HEK293T (cell line): ENCODE measurements around the gene CCDC169.

ENCODE experiments used
- CTCF ChIA-PET: fragments of 350-600 bp; formaldehyde crosslinking; extraction: SDS; loops from one replicate; lab custom pipeline; 2021; ENCODE audit warnings: antibody characterized with exemption, inconsistent platforms; lab: Yijun Ruan, JAX
- POLR2A ChIA-PET: fragments of 350-600 bp; formaldehyde crosslinking; extraction: SDS; loops from one replicate; lab custom pipeline; 2020; ENCODE audit warnings: antibody characterized with exemption, inconsistent platforms; lab: Yijun Ruan, JAX
- DNase-seq: peaks from one replicate; pipeline ENCODE4 v3.0.0; 2012; ENCODE audit warnings: mixed read lengths; ENCODE audit errors: extremely low spot score
- ARNT ChIP-seq: fragments of 450-650 bp; IDR thresholded peaks from 2 replicates; pipeline ENCODE4 v1.6.1; 2017; ENCODE audit warnings: mild to moderate bottlenecking
- BHLHE40 ChIP-seq: fragments of 450-650 bp; IDR thresholded peaks from 2 replicates; pipeline ENCODE4 v1.6.1; 2016; ENCODE audit warnings: mild to moderate bottlenecking, moderate library complexity, borderline replicate concordance
- CTBP1 ChIP-seq: fragments of 450-650 bp; IDR thresholded peaks from 2 replicates; pipeline ENCODE4 v1.6.1; 2016; ENCODE audit warnings: borderline replicate concordance
- ELF4 ChIP-seq: fragments of 450-650 bp; IDR thresholded peaks from 2 replicates; pipeline ENCODE4 v1.6.1; 2017; ENCODE audit warnings: antibody characterized with exemption
- FOXA1 ChIP-seq: fragments of 450-650 bp; IDR thresholded peaks from 2 replicates; pipeline ENCODE4 v1.6.1; 2016; ENCODE audit warnings: mild to moderate bottlenecking
- FOXK2 ChIP-seq: fragments of 450-650 bp; IDR thresholded peaks from 2 replicates; pipeline ENCODE4 v1.6.1; 2016; ENCODE audit warnings: mild to moderate bottlenecking
- FOXM1 ChIP-seq: fragments of 450-650 bp; IDR thresholded peaks from 2 replicates; pipeline ENCODE4 v1.6.1; 2017; ENCODE audit warnings: mild to moderate bottlenecking, borderline replicate concordance
- HDGF ChIP-seq: fragments of 450-650 bp; IDR thresholded peaks from 2 replicates; pipeline ENCODE4 v1.6.1; 2017; ENCODE audit warnings: antibody characterized with exemption, borderline replicate concordance
- L3MBTL2 ChIP-seq: fragments of 450-650 bp; conservative IDR thresholded peaks from 2 replicates; pipeline ENCODE4 v1.6.1; 2016; ENCODE audit warnings: mild to moderate bottlenecking
- LEF1 ChIP-seq: fragments of 450-650 bp; IDR thresholded peaks from 2 replicates; pipeline ENCODE4 v1.6.1; 2017; ENCODE audit warnings: mild to moderate bottlenecking, borderline replicate concordance
- NFRKB ChIP-seq: fragments of 450-650 bp; IDR thresholded peaks from 2 replicates; pipeline ENCODE4 v1.6.1; 2016; ENCODE audit warnings: mild to moderate bottlenecking, moderate library complexity
- PKNOX1 ChIP-seq: fragments of 450-650 bp; IDR thresholded peaks from 2 replicates; pipeline ENCODE4 v1.6.1; 2016
- SP1 ChIP-seq: fragments of 450-650 bp; IDR thresholded peaks from 2 replicates; pipeline ENCODE4 v1.6.1; 2017
- SUZ12 ChIP-seq: fragments of 450-650 bp; IDR thresholded peaks from 2 replicates; pipeline ENCODE4 v1.6.1; 2016; ENCODE audit warnings: mild to moderate bottlenecking
- TARDBP ChIP-seq: fragments of 450-650 bp; IDR thresholded peaks from 2 replicates; pipeline ENCODE4 v1.6.1; 2016
- ZNF384 ChIP-seq: fragments of 450-650 bp; IDR thresholded peaks from 2 replicates; pipeline ENCODE4 v1.6.1; 2016

CCDC169 gene

GRCh38 chr13:36297366-36298338 is at the start of gene CCDC169:
Gene CCDC169, minus strand, starts transcription at chr13:36297814. Its CDS starts 95 bp downstream, at chr13:36297719.
- ChIA-PET CTCF (no interaction called here), POLR2A (interaction anchor here (1.1 kb wide), 1 partner anchor 9 kb away, joined by 3 read pairs; no protein-coding TSS in a partner anchor)
- peak; percentile 8 for DNase-seq

GRCh38 chr13:36346222-36347083 is 48.8 kb upstream of the CCDC169 start, which contains the start of gene SPART:
Gene SPART, minus strand, starts transcription at chr13:36346394. Its CDS starts 10,564 bp downstream, at chr13:36335830.
- ChIA-PET CTCF (interaction anchor here (0.6 to 1.2 kb wide), 10 partner anchors 8 to 417 kb away, joined by 3 to 6 read pairs (median 4); no protein-coding TSS in a partner anchor), POLR2A (interaction anchor here (2.1 kb wide), 1 partner anchor 13 kb away, joined by 15 read pairs; no protein-coding TSS in a partner anchor)
- TF ChIP-seq L3MBTL2 (peak; percentile 63), PKNOX1 (no peak), TARDBP (peak; percentile 88)
- peak; percentile 86 for DNase-seq

More at GRCh38 chr13:36297366-36298338, at the start of gene CCDC169:
- TF ChIP-seq HDGF = no peak
- no peak for TF ChIP-seq LEF1
- TF ChIP-seq NFRKB = no peak
- no peak for TF ChIP-seq BHLHE40
- no peak for TF ChIP-seq ZNF384
- TF ChIP-seq FOXA1 = no peak
- TF ChIP-seq L3MBTL2 = no peak; the same call in 1 of the 2 replicates
- no peak for TF ChIP-seq SP1
- no peak for TF ChIP-seq FOXM1
- TF ChIP-seq FOXK2 = no peak
- TF ChIP-seq SUZ12 = no peak
- TF ChIP-seq PKNOX1 = no peak
- no peak for TF ChIP-seq ARNT
- no peak for TF ChIP-seq ELF4
- no peak for TF ChIP-seq TARDBP

- CTCF ChIA-PET = no interaction called here
- TF ChIP-seq ARNT (no peak), L3MBTL2 (peak; percentile 79)
- DNase-seq = peak; percentile 39
- POLR2A ChIA-PET = interaction anchor here (2.1 kb wide), 1 partner anchor 14 kb away, joined by 15 read pairs; no protein-coding TSS in a partner anchor
Measured at GRCh38 chr13:36345438-36346221, 48.0 kb upstream of the CCDC169 start.

GRCh38 chr13:36344886-36345437 is 47.3 kb upstream of the CCDC169 start:
- ChIA-PET POLR2A (interaction anchor here (2.1 kb wide), 1 partner anchor 14 kb away, joined by 15 read pairs; no protein-coding TSS in a partner anchor), CTCF (no interaction called here)
- no peak for DNase-seq
- TF ChIP-seq FOXK2 (no peak), ARNT (no peak), L3MBTL2 (no peak), FOXM1 (no peak), SP1 (no peak), ELF4 (no peak), NFRKB (no peak), HDGF (no peak), BHLHE40 (no peak), ZNF384 (no peak), PKNOX1 (no peak), FOXA1 (no peak), SUZ12 (no peak), CTBP1 (no peak), TARDBP (no peak), LEF1 (no peak)

GRCh38 chr13:36344173-36344572 is 46.6 kb upstream of the CCDC169 start:
- TF ChIP-seq L3MBTL2 (0 out of 2 replicates have a peak, but pooled peaks have one; percentile 16), PKNOX1 (no peak), CTBP1 (no peak), ZNF384 (no peak), HDGF (no peak), LEF1 (no peak)
- ChIA-PET POLR2A (no interaction called here), CTCF (no interaction called here)
- DNase-seq = no peak
